ENCODE data around the gene DDR1. TPM values are rescaled to one million over a fixed set of nuclear protein-coding genes. Genes with fewer than 3 reads are reported as not detected.
"Not testable (repeated sequence)": the region's sequence is repeated elsewhere in the genome, so short reads cannot be mapped to it uniquely, and the experiment has no call there.

Gene DDR1
- total RNA-seq, 4 donors from 2014 or later = 25.4 to 40.4 (median 30.9) TPM

GRCh38 chr6:30926644-30927043 lies 42.3 kb downstream of the DDR1 start:
- TF ChIP-seq EP300 (IDR thresholded peaks at IDR 0.05) = no peak
- TF ChIP-seq, protein P1, sequence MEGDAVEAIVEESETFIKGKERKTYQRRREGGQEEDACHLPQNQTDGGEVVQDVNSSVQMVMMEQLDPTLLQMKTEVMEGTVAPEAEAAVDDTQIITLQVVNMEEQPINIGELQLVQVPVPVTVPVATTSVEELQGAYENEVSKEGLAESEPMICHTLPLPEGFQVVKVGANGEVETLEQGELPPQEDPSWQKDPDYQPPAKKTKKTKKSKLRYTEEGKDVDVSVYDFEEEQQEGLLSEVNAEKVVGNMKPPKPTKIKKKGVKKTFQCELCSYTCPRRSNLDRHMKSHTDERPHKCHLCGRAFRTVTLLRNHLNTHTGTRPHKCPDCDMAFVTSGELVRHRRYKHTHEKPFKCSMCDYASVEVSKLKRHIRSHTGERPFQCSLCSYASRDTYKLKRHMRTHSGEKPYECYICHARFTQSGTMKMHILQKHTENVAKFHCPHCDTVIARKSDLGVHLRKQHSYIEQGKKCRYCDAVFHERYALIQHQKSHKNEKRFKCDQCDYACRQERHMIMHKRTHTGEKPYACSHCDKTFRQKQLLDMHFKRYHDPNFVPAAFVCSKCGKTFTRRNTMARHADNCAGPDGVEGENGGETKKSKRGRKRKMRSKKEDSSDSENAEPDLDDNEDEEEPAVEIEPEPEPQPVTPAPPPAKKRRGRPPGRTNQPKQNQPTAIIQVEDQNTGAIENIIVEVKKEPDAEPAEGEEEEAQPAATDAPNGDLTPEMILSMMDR (IDR thresholded peaks at IDR 0.05) = no peak
- no peak for TF ChIP-seq POLR2A (IDR thresholded peaks at IDR 0.05)
- peak; percentile 39 for TF ChIP-seq POLR2AphosphoS5 (IDR thresholded peaks at IDR 0.05)
- no peak overlapping the region for H3K27ac ChIP-seq
- 75 to 100% methylated on average over 2 to 4 of the region's 4 CpGs for WGBS, 2 donors (ENCODE audit: low coverage in 1 of 2)

GRCh38 chr6:30927080-30927479 lies 42.8 kb downstream of the DDR1 start:
- H3K36me3 ChIP-seq = peaks cover 0 to 49% of the 10 kb centered on the region in 2 donors
- not testable (repeated sequence) for H3K27me3 ChIP-seq, H3K4me3 ChIP-seq, H3K27ac ChIP-seq, ATAC-seq, H3K4me1 ChIP-seq, H3K9me3 ChIP-seq
- 85 to 91% methylated on average over 3 of the region's 3 CpGs for WGBS, 2 donors (ENCODE audit: low coverage in 1 of 2)

More at GRCh38 chr6:30926644-30927043, 42.3 kb downstream of the DDR1 start:
- peaks cover 0 to 54% of the 10 kb centered on the region in 2 donors for H3K36me3 ChIP-seq
- H3K27me3 ChIP-seq = no peaks in the 10 kb centered on the region
- H3K9me3 ChIP-seq = peaks cover 0 to 10% (median 0%) of the 10 kb centered on the region in 3 donors
- H3K4me3 ChIP-seq = no peak overlapping the region
- peak; percentile 61 for ATAC-seq
- H3K4me1 ChIP-seq = no peaks in the 10 kb centered on the region

DNA sequence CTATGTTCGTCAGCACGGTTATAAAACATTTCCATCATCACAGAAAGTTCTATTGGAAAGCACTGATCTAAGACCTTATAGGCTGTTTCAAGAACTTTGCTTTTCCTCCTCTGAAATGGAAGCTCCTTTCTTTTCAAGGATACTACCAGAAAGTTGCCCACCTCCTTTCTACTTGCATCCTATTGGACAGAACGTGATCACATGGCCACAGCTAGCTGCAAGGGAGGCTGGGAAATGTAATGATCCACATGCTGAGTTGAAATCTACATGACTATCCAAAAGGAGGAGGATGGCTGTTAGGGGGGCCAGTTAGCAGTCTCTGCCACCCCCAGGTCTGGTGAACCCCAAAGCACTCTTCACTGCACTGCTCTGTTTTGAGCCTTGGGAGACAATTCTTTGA lies 44.4 kb downstream of the DDR1 start:
- Histone ChIP-seq H3K9me3 (peaks cover 0 to 10% (median 0%) of the 10 kb centered on the region in 3 donors), H3K4me3 (no peak overlapping the region), H3K36me3 (peaks cover 0 to 33% of the 10 kb centered on the region in 2 donors), H3K27ac (no peak overlapping the region), H3K4me1 (no peaks in the 10 kb centered on the region), H3K27me3 (no peaks in the 10 kb centered on the region)
- 92 to 95% methylated on average over 2 to 3 of the region's 3 CpGs for WGBS, 2 donors (ENCODE audit: low coverage in 1 of 2)
- ATAC-seq = no peak
- TF ChIP-seq POLR2AphosphoS5 (IDR thresholded peaks at IDR 0.05) = no peak
- TF ChIP-seq, protein P1 (IDR thresholded peaks at IDR 0.05) = no peak
- TF ChIP-seq POLR2A (IDR thresholded peaks at IDR 0.05) = no peak

- 92 to 100% methylated on average over 1 to 3 of the region's 4 CpGs for WGBS, 2 donors (ENCODE audit: low coverage in 1 of 2)
- peaks cover 0 to 15% of the 10 kb centered on the region in 2 donors for H3K36me3 ChIP-seq
- H3K9me3 ChIP-seq = peaks cover 0 to 10% (median 0%) of the 10 kb centered on the region in 3 donors
- H3K4me3 ChIP-seq = no peak overlapping the region
- TF ChIP-seq POLR2A (IDR thresholded peaks at IDR 0.05) = no peak
- TF ChIP-seq, protein P1 (IDR thresholded peaks at IDR 0.05) = no peak
- TF ChIP-seq POLR2AphosphoS5 (IDR thresholded peaks at IDR 0.05) = no peak
- TF ChIP-seq EP300 (IDR thresholded peaks at IDR 0.05) = no peak
- H3K4me1 ChIP-seq = no peaks in the 10 kb centered on the region
- no peak overlapping the region for H3K27ac ChIP-seq
- ATAC-seq = no peak
- no peaks in the 10 kb centered on the region for H3K27me3 ChIP-seq
These were observed 46.2 kb downstream of the DDR1 start for GRCh38 chr6:30930506-30930905.

GRCh38 chr6:30931272-30931671 lies 47.0 kb downstream of the DDR1 start:
- Histone ChIP-seq H3K27me3 (peaks cover 3% of the 10 kb centered on the region), H3K4me3 (no peak overlapping the region), H3K36me3 (peaks cover 0 to 8% of the 10 kb centered on the region in 2 donors), H3K27ac (no peak overlapping the region), H3K4me1 (no peaks in the 10 kb centered on the region), H3K9me3 (peaks cover 0 to 10% (median 0%) of the 10 kb centered on the region in 3 donors)
- WGBS, 2 donors (ENCODE audit: low coverage in 1 of 2) = 38 to 51% methylated on average over 5 of the region's 8 CpGs
- TF ChIP-seq POLR2AphosphoS5 (IDR thresholded peaks at IDR 0.05) (no peak), POLR2A (IDR thresholded peaks at IDR 0.05) (no peak), EP300 (IDR thresholded peaks at IDR 0.05) (no peak)
- TF ChIP-seq, protein P1 (IDR thresholded peaks at IDR 0.05) = no peak
- no peak for ATAC-seq

Data from gastroesophageal sphincter (tissue), 4 donors.